Measurements from ENCODE around the gene ADGRG3. TPM values are rescaled to one million over a fixed set of nuclear protein-coding genes. Genes with fewer than 3 reads are reported as not detected.
A peak's percentile ranks its signal among the peaks of the same experiment; 100 is the strongest.

ADGRG3 gene
- total RNA-seq, 1 donor from 2014 or later: not detected

GRCh38 chr16:57694231-57694724 is 26.2 kb downstream of the ADGRG3 start:
- FAIRE-seq (no peak), DNase-seq (ENCODE audit: low spot score in 2 of 2) (no peak)

DNA sequence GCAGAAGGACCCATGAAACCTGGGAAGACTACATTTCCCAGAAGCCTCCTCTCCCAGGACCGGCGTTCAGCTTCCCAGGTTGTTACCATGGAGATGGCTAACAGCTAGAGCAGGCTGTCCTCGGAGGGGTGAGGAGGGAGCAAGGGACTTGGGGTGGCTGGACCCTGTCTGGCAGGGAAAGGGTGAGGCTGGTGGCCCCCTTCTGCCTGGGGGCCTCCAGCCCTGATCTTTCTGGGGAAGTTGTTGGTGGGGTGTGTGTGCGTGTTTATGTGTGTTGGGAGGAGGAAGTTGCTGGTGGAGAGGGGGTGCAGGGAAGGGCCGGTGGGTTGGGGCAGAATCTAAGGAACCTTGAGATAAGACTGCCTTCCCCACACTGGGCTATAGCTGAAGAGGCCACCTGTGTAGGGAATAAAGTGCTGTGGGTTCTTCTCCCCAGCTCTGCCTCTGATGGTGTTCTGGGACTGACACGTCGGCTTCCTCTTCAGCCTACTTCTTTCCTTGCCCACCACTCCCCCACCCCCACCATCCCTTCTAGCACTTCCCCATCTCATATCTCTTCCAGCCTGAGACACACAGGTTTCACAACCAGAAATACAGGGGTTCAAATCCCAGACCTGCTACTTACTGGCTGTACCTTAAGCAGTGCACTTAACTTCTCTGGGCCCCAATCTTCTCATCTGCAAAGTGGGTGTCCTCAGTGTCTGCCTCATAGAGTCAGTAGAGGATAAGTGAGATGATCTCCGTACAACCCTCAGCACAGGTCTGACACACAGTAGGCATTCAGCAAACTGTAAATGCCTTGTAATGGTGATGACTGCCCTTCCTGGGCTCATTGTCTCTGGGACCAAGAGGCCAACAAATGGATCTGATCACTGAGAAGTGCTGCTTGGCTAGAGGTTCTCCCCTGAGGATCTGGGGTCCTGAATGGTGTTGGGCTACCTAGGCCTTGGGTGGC is 26.9 kb downstream of the ADGRG3 start, which contains the start of gene DRC7:
Gene DRC7, plus strand, starts transcription at position 82 of the 955 bp plus-strand sequence. CDS start 3,144 bp downstream, outside the sequence.
- peak; percentile 42 to 77 for DNase-seq (ENCODE audit: low spot score in 2 of 2)
- no peak for FAIRE-seq

- FAIRE-seq (no peak), DNase-seq (ENCODE audit: low spot score in 2 of 2) (no peak)
Measured at GRCh38 chr16:57695680-57696069, 27.6 kb downstream of the ADGRG3 start.

DNA sequence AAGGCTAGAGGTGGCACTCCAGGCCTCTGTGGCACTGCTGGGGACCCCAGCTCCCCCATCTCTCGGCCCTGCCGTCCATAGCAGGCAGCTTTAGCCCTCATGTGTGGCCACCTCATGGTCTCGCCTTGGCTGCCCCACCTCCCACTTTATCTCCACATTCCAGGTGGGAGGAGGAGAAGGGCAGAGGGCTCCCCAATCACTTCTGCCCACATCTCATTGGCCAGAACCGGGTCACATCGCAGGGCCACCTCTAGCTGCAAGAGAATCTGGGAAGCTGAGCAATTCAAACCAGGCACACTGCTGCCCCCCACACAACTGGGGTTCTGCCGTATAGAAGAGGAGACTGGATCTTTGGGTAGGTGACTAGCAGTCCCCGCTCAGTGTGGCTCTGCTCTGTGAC is 28.1 kb downstream of the ADGRG3 start:
- FAIRE-seq (no peak), DNase-seq (ENCODE audit: low spot score in 2 of 2) (no peak)

DNA sequence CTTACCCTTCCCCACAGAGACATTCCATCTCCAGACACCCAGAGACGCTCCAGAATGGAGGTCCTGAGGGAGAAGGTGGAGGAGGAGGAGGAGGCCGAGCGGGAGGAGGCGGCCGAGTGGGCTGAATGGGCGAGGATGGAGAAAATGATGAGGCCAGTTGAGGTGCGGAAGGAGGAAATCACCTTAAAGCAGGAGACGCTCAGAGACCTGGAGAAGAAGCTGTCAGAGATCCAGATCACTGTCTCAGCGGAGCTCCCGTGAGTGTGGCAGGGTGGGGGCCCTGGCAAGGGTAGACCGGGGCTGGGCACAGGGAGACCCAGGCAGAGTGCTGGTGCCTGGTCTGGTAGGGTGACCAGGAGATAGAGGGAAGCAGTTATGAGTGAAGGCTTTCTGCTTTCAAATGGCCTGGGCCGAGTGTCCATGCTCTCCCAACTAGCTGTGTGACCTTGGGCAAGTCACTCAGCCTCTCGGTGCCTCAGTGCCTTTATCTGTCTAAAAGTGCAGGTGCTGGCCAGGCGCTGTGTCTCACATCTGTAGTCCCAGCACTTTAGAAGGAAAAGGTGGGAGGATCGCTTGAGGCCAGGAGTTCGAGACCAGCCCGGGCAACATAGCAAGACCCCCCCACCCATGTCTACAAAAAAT is 29.9 kb downstream of the ADGRG3 start:
- no peak for FAIRE-seq
- DNase-seq (ENCODE audit: low spot score in 2 of 2): no peak

DNA sequence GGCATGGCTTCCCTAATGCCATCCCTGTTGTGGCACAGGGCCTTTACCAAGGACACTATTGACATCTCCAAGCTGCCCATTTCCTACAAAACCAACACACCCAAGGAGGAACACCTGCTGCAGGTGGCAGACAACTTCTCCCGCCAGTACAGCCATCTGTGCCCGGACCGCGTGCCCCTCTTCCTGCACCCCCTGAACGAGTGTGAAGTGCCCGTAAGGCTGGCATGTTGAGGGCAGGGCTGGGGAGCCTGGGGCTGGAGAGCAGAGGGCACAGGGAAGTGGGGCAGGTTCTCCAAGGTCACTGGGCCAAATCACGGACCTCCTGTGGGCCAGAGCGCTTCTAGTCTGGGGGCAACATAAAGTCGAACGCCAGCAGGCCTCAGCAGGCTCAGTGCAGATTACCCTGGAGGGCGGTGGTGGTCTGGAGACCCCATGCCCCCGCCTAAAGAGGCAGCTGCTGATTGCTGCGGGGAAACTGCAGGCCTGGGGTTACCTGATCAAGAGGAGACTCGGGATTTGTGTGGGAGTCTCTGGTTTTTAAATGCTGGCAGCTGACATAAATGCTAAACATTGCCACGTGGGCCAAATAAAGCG is 30.8 kb downstream of the ADGRG3 start:
- no peak for FAIRE-seq
- DNase-seq (ENCODE audit: low spot score in 2 of 2): no peak

- DNase-seq (ENCODE audit: low spot score in 2 of 2) (no peak), FAIRE-seq (no peak)
Measured at GRCh38 chr16:57699481-57699880, 31.4 kb downstream of the ADGRG3 start.

GRCh38 chr16:57699899-57700298 is 31.8 kb downstream of the ADGRG3 start:
- FAIRE-seq (no peak), DNase-seq (ENCODE audit: low spot score in 2 of 2) (no peak)

- DNase-seq (ENCODE audit: low spot score in 2 of 2): no peak
- no peak for FAIRE-seq
Measured at GRCh38 chr16:57700781-57701551, 32.9 kb downstream of the ADGRG3 start.

DNA sequence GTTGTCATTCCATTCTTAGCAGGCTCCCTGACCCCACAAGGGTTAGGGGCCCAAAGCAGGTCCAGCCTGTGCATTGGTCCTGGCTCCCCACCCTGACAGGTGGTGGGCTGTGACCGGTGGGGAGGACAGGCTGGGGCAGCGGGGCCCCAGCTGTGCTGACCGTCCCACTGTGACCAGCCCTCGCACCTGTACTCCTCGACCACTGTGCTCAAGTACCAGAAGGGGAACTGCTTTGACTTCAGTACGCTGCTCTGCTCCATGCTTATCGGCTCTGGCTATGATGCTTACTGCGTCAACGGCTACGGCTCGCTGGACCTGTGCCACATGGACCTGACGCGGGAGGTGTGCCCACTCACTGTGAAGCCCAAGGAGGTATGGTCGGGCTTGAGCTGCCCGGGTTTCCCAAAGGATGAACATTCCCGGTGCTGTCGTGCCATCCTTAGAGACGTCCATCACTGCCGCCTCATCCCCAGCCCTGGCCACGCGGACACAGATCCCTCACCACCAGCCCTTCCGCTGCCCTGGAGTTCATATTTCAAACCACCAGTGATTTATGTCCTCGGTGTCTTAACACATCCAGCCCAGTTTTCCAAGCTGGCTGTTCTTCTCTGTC is 33.8 kb downstream of the ADGRG3 start:
- FAIRE-seq: no peak
- no peak for DNase-seq (ENCODE audit: low spot score in 2 of 2)

- no peak for FAIRE-seq
- DNase-seq (ENCODE audit: low spot score in 2 of 2): no peak
Measured at GRCh38 chr16:57703416-57704010, 35.4 kb downstream of the ADGRG3 start.

DNA sequence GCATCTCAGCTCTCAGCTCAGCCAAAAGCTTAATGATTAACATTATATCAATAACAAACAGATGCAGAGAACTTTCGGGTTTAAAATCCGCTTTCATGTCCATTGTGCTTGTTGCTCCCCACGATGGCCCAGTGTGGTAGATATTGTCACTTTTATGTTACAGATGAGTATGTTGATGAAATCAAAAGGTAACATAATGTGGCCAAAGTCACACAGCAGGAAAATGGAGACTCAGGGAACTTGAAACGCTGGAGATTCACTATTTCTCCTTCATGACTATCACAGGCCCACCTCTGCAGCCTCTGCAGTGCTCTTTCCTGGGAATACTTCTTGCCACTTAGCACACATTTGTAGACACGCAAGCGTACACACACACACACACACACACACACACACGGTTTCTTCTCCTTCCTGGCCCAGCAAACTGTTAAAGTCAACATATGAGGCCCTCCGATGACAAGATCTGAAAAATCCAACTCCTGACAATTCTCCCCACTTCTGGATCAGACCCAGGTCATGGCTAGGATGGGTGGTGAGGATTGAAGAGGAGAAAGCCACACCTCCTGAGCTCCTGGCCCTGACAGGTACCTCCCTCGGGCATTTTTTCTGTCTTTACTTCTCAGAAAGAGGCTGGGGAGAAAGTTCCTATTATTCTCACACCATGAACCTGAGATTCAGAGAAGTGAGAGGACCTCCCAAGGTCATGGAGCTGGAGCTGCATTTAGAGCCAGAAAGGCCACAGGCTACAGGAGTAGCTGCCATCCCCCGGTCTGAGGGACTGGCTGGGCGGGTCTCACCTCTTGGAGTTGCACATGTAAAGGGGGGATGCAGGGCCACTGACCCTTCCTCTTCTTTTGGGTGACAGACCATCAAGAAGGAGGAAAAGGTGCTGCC is 36.2 kb downstream of the ADGRG3 start:
- DNase-seq (ENCODE audit: low spot score in 2 of 2): no peak
- no peak for FAIRE-seq

DNA sequence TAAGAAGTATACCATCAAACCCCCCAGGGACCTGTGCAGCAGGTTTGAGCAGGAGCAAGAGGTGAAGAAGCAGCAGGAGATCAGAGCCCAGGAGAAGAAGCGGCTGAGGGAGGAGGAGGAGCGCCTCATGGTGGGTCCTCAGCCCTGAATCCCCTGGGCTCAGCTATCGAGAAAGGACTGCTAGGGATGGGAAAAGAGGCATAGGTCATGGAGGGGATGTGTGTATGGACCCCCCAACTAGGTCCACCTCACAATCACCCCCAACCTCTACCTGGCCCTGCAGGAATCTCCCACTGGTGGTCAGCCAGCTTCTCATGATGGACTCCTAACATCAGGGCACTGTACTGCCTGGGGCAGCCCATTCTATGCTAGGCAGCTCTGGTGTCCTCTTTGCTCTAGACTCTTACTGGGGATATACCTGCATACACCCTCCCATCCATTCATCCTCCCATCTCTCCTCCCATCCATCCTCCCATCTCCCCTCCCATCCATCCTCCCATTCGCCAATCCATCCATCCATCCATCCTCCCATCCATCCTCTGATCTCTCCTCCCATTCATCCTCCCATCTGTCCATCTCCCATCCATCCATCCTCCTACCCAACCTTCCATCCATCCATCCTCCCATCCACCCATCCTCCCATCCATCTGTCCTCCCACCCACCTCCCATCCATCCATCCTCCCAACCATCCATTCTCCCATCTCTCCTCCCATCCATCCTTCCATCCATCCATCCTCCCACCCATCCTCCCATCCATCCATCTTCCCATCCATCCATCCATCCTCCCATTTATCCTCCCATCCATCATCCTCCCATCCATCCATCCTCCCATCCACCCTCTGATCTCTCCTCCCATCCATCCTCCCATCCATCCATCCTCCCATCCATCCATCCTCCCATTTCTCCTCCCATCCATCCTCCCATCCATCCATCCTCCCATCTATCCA is 37.1 kb downstream of the ADGRG3 start:
- no peak for FAIRE-seq
- DNase-seq (ENCODE audit: low spot score in 2 of 2): no peak

DNA sequence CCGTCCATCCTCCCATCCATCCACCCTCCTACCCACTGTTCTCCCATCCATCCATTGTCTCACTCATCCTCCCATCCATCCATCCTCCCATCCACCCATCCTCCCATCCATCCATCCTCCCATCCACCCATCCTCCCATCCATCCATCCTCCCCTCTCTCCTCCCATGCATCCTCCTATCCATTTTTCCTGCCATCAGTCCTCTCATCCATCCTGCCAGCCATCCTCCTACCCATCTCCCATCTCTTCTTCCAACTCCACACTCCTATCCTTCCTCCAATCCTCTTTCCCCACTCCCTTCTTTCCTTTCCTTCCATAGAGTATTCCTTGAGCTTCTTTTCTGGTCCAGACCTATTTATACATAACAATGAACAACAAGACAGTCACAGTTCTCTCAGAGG is 38.6 kb downstream of the ADGRG3 start:
- DNase-seq (ENCODE audit: low spot score in 2 of 2) (no peak), FAIRE-seq (no peak)

DNA sequence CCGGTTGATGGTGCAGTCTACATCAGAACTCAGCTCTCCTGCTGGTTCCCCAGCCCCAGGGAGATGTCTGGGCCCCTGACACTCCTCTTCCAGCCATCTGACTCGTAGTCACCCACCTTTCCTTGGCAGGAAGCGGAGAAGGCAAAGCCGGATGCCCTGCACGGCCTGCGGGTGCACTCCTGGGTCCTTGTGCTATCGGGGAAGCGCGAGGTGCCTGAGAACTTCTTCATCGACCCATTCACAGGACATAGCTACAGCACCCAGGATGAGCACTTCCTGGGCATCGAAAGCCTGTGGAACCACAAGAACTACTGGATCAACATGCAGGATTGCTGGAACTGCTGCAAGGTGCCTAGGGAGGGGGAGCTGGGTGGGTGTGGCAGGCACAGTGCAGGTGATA is 39.2 kb downstream of the ADGRG3 start:
- FAIRE-seq (no peak), DNase-seq (ENCODE audit: low spot score in 2 of 2) (no peak)

DNA sequence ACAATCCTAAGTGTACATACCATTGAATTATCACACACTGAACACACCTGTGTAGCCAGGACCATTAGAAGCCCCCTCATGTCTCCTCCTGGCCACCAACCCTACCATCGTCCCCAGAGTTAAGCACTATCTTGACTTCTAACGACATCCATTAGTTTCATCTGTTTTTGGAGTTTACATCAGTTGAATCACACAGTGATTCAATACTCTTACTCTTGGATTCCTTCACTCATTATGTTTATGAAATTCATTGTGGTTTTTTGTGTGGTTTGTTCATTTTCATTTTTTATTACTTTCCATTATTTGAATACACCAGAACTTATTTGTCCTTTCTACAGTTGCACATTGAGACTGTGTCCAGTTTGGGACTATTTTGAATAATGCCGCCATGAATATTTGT is 40.1 kb downstream of the ADGRG3 start:
- FAIRE-seq (no peak), DNase-seq (ENCODE audit: low spot score in 2 of 2) (no peak)

DNA sequence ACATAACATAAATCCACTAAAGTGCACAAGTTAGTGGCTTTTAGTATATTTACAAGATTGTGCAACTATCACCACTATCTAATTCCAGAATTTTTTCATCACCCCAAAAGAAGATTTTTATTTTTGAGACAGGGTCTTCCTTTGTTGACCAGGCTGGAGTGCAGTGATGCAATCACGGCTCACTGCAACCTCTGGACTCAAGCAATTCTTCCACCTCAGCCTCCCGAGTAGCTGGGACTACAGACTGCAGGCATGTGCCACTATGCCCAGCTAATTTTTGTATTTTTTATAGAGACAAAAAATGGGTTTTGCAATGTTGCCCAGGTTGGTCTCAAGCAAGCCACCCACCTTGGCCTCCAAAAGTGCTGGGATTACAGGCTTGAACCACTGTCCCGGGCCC is 41.6 kb downstream of the ADGRG3 start:
- no peak for FAIRE-seq
- DNase-seq (ENCODE audit: low spot score in 2 of 2): no peak

All from frontal cortex (tissue), 4 donors.